Upper lobe of left lung (tissue), 6 donors: ENCODE measurements around the gene REM2. TPM values are rescaled to one million over a fixed set of nuclear protein-coding genes. Genes with fewer than 3 reads are reported as not detected.

Experiments
- ATAC-seq, 2 donors: fragments of 200-7000 bp; cut with Tn5 transposase; one replicate each; pipeline ENCODE4 v1.9.1; 2022; ENCODE audit warnings: mild to moderate bottlenecking in 2 of 2, moderate library complexity in 2 of 2; ENCODE audit not compliant: low FRiP score in 2 of 2
- DNase-seq, 2 donors: peaks; one replicate each; pipeline ENCODE4 v3.0.0-alpha.2; 2019 to 2020
- H3K27ac ChIP-seq, 4 donors: fragments of 200-600 bp; sonication (generic); one replicate each; pipeline ENCODE4 v1.5.1; 2016 to 2019
- H3K27me3 ChIP-seq, 4 donors: fragments of 200-600 bp; sonication (generic); one replicate each; pipeline ENCODE4 v1.5.1; 2017 to 2019
- H3K36me3 ChIP-seq, 4 donors: fragments of 200-600 bp; sonication (generic); one replicate each; pipeline ENCODE4 v1.5.1; 2016 to 2019
- H3K4me1 ChIP-seq, 4 donors: fragments of 200-600 bp; sonication (generic); one replicate each; pipeline ENCODE4 v1.5.1; 2018 to 2019
- H3K4me3 ChIP-seq, 4 donors: fragments of 200-600 bp; sonication (generic); one replicate each; pipeline ENCODE4 v1.5.1; 2017 to 2019; ENCODE audit warnings: mild to moderate bottlenecking in 2 of 4, moderate library complexity in 1 of 4
- H3K9me3 ChIP-seq, 4 donors: fragments of 200-600 bp; sonication (generic); one replicate each; pipeline ENCODE4 v1.5.1; 2018 to 2019
- EP300 ChIP-seq, 4 donors: sonication (generic); formaldehyde crosslinking; IDR thresholded peaks; one replicate each; pipeline ENCODE4 v1.5.1; 2017; ENCODE audit warnings: antibody characterized with exemption in 4 of 4, control low read depth in 2 of 4
- POLR2A ChIP-seq, 4 donors: fragments of 450-650 bp; IDR thresholded peaks; one replicate each; pipeline ENCODE4 v1.5.1; 2016 to 2017; ENCODE audit warnings: antibody characterized with exemption in 4 of 4, mild to moderate bottlenecking in 2 of 4
- POLR2AphosphoS5 ChIP-seq, 2 donors: sonication (generic); formaldehyde crosslinking; IDR thresholded peaks; one replicate each; pipeline ENCODE4 v1.5.1; 2017; ENCODE audit warnings: antibody characterized with exemption in 2 of 2
- WGBS, 2 donors: methylation state at CpG; one replicate each; pipeline ENCODE4 v1.1.5; 2017 to 2018; 5-methylcytosine and 5-hydroxymethylcytosine counted together
- total RNA-seq, 6 donors: library from RNA; depleted of rRNA in 4 of 6; stranded (reverse); fragments of >200 nt in 4 of 6; gene quantifications; one replicate each; pipeline versions ENCODE4 v1.1.0 to v1.2.1, GENCODE V29; 2016 to 2021
- TF ChIP-seq, protein P1 (sequence below), 6 experiments: fragments of 450-650 bp in 4 of 6; fragments of 200-600 bp in 2 of 6; sonication (generic) in 2 of 6; IDR thresholded peaks; one replicate each; pipeline ENCODE4 v1.5.1; 2016 to 2019; ENCODE audit warnings: antibody characterized with exemption in 6 of 6
- donor health status: DM: no; HTN: no; CAD: no; lungs with moderate emphysema.
- donor health status: DM: no; HTN: yes; CAD: no; lungs with severe emphysema.

Gene REM2
- total RNA-seq, 6 donors from 2014 or later: 1.0 to 6.3 (median 1.2) TPM

DNA sequence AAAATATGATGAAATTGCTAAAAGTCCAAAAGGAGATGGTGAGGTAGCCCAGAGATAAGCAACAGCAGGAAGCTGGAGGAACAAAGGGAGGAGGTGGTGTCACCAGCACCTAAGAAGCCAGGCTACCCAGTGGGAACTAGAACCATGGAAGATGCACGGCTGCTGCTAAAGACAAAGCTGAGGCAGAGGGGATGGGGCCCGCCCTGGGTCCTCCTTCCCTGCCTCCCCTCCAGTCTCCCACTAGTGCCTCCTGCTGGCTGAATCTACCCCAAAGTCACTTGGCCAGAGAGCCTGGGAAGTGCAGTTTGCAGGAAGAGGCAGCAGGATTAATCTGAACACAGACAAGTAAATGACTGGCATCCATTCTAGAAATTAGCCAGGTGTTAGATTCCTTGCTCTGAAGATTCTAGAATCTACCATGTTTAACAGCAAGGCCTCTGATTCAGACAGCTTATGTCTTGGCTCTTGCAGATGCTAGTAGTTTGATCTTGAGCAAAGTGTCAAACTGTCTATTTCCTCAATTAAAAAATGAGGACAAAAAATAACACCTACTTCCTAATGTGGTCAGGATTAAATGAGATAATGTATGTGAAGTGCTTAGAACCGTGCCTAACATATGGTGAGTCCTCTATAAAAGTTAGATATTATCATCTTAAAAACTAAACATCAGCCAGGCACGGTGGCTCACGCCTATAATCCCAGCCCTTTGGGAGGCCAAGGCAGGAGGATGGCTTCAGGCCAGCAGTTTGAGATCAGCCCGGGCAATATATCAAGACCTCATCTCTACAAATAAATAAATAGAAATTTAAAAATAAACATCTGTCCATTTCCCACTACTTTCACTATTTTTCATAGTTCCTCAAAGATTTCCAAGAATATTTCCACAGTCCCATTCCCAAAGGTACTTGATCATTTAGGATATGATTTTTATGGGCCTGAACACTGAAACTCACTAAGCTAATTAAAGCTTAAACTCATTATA lies 17.3 kb upstream of the REM2 start:
- peaks cover 8 to 11% (median 8%) of the 10 kb centered on the region in 4 donors for H3K4me1 ChIP-seq
- H3K27ac ChIP-seq: no peak overlapping the region
- 58 to 60% methylated on average over 6 of the region's 6 CpGs for WGBS, 2 donors
- no peak overlapping the region for H3K4me3 ChIP-seq
- no peaks in the 10 kb centered on the region for H3K27me3 ChIP-seq
- no peaks in the 10 kb centered on the region for H3K36me3 ChIP-seq
- no peak for DNase-seq
- ATAC-seq: no peak
- no peaks in the 10 kb centered on the region for H3K9me3 ChIP-seq
- TF ChIP-seq, protein P1, sequence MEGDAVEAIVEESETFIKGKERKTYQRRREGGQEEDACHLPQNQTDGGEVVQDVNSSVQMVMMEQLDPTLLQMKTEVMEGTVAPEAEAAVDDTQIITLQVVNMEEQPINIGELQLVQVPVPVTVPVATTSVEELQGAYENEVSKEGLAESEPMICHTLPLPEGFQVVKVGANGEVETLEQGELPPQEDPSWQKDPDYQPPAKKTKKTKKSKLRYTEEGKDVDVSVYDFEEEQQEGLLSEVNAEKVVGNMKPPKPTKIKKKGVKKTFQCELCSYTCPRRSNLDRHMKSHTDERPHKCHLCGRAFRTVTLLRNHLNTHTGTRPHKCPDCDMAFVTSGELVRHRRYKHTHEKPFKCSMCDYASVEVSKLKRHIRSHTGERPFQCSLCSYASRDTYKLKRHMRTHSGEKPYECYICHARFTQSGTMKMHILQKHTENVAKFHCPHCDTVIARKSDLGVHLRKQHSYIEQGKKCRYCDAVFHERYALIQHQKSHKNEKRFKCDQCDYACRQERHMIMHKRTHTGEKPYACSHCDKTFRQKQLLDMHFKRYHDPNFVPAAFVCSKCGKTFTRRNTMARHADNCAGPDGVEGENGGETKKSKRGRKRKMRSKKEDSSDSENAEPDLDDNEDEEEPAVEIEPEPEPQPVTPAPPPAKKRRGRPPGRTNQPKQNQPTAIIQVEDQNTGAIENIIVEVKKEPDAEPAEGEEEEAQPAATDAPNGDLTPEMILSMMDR (IDR thresholded peaks at IDR 0.05): no peak
- TF ChIP-seq POLR2AphosphoS5 (IDR thresholded peaks at IDR 0.05) (no peak), EP300 (IDR thresholded peaks at IDR 0.05) (no peak), POLR2A (IDR thresholded peaks at IDR 0.05) (no peak)

DNA sequence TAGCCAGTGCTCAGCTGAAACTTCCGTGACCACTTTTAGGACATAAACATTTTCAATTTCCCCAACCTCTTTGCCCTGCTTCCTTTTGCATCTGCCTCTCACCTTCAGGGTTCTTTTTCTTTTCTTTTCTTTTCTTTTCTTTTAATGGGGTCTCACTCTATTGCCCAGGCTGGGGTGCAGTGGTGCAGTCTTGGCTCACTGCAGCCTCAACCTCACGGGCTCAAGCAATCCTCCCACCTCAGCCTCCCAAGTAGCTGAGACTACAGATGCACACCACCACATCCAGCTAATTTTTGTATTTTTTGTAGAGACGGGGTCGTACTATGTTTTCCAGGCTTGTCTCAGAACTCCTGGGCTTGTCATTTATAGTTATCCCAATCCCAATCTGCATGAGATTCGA lies 16.1 kb upstream of the REM2 start:
- Histone ChIP-seq H3K4me3 (no peak overlapping the region), H3K27me3 (no peaks in the 10 kb centered on the region), H3K27ac (no peak overlapping the region), H3K36me3 (no peaks in the 10 kb centered on the region), H3K4me1 (peaks cover 11 to 14% (median 13%) of the 10 kb centered on the region in 4 donors), H3K9me3 (no peaks in the 10 kb centered on the region)
- TF ChIP-seq POLR2AphosphoS5 (IDR thresholded peaks at IDR 0.05) (no peak), POLR2A (IDR thresholded peaks at IDR 0.05) (no peak), EP300 (IDR thresholded peaks at IDR 0.05) (no peak)
- TF ChIP-seq, protein P1 (IDR thresholded peaks at IDR 0.05): no peak
- DNase-seq (no peak), ATAC-seq (no peak)
- 99 to 100% methylated on average over 5 of the region's 5 CpGs for WGBS, 2 donors

DNA sequence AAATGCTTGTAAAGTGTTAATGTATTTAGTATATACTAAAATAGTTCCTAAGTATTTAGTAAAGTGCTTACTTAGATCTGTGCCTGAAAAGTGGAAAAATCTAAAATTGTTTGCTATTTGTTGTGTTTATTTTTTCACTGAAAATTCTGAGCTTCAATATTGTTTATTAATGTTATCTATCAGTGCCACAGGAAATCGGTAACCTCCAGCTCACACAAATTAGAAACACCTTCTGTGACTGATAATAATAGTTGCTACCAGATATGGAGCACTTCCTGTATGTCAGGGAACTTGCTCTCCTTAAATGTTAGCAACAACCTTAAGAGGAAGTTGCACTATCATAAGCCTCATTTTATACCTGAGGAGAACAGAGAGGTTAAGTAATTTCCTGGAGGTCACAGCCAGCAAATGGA lies 12.2 kb upstream of the REM2 start:
- TF ChIP-seq, protein P1 (IDR thresholded peaks at IDR 0.05): no peak
- peak in 1 of 4 donors; percentile 24 for TF ChIP-seq EP300 (IDR thresholded peaks at IDR 0.05)
- Histone ChIP-seq H3K27me3 (no peaks in the 10 kb centered on the region), H3K4me3 (peak overlapping the region in 3 of 4 donors; percentile 75 to 89 (median 87)), H3K9me3 (no peaks in the 10 kb centered on the region), H3K27ac (peak overlapping the region; percentile 98 to 100 (median 99)), H3K4me1 (peaks cover 22 to 32% (median 26%) of the 10 kb centered on the region in 4 donors), H3K36me3 (peaks cover 17 to 28% (median 26%) of the 10 kb centered on the region in 4 donors)
- WGBS, 2 donors: 3 to 9% methylated on average over 1 of the region's 1 CpG
- DNase-seq: no peak
- peak in 1 of 2 donors; percentile 21 for ATAC-seq

DNA sequence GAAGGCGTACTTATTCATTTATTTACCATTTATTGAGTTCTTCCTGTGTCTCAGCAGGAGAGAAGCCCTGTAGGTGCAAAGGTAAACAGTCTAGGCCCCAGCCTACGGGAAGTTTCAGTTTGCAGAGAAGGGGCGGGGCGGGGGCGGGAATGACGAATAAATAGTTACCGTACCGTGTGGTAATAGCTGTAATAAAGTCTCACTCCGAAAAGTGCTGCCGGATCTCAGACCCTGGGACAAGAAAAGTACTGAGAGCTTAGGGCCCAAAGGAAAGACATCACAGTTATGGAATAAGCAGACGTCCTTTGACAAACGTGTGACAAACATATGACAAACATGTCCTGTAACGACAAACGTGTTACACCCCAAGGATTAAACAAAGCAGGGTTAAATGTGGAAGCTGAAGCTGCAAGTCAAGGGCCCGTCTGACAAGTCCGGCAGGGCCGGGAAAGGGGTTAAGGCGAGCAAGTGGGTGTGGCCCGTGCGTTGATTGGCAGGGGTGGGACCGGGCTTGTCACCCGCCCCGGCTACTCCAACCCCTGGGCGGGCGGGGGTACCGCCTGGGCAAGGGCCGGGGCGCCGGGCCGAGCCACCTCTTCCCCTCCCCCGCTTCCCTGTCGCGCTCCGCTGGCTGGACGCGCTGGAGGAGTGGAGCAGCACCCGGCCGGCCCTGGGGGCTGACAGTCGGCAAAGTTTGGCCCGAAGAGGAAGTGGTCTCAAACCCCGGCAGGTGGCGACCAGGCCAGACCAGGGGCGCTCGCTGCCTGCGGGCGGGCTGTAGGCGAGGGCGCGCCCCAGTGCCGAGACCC lies 11.6 kb upstream of the REM2 start, which contains the start of gene LRP10:
TSS of gene LRP10 (plus strand) at position 517 of the 809 bp plus-strand sequence. CDS start 564 bp downstream, outside the sequence.
- Histone ChIP-seq H3K27me3 (no peaks in the 10 kb centered on the region), H3K4me3 (peak within 1 kb of the TSS; percentile 75 to 89 (median 86)), H3K9me3 (no peaks in the 10 kb centered on the region), H3K36me3 (peaks cover 23 to 34% (median 32%) of the 10 kb centered on the region in 4 donors), H3K27ac (peak within 1 kb of the TSS; percentile 98 to 100 (median 99)), H3K4me1 (peaks cover 22 to 37% (median 26%) of the 10 kb centered on the region in 4 donors)
- WGBS, 2 donors: 0% methylated on average over 20 to 28 of the region's 50 CpGs
- ATAC-seq: peak; percentile 96 to 97
- peak; percentile 95 to 97 for DNase-seq
- TF ChIP-seq EP300 (IDR thresholded peaks at IDR 0.05): peak in 1 of 4 donors; percentile 38
- TF ChIP-seq POLR2A (IDR thresholded peaks at IDR 0.05): peak; percentile 19 to 92 (median 72)
- TF ChIP-seq, protein P1 (IDR thresholded peaks at IDR 0.05): peak in 2 of 6 experiments; percentile 17 to 24
- TF ChIP-seq POLR2AphosphoS5 (IDR thresholded peaks at IDR 0.05): peak; percentile 78 to 89
